PC-3 (cell line): Measurements from ENCODE around the gene KCNN2.

Experiments
- CTCF ChIP-seq: fragments of 300-600 bp; sonication (generic); conservative IDR thresholded peaks from 2 replicates; pipeline ENCODE4 v1.5.1; 2017; ENCODE audit warnings: antibody characterized with exemption, low read depth, mild to moderate bottlenecking, low read length
- EZH2 ChIP-seq: fragments of 300-600 bp; sonication (generic); IDR thresholded peaks from one replicate; pipeline ENCODE4 v1.6.1; 2017; ENCODE audit warnings: antibody characterized with exemption, mild to moderate bottlenecking, low read length; ENCODE audit not compliant: unreplicated experiment
- EZH2phosphoT487 ChIP-seq: fragments of 300-600 bp; sonication (generic); IDR thresholded peaks from 2 replicates; pipeline ENCODE4 v1.6.1; 2018; ENCODE audit warnings: mild to moderate bottlenecking, antibody characterized with exemption, low read length, borderline replicate concordance

GRCh38 chr5:114419067-114419388 lies 57.2 kb downstream of the KCNN2 start:
- TF ChIP-seq CTCF (no peak), EZH2 (no peak), EZH2phosphoT487 (no peak)
